ENCODE results near the gene PLAAT2. TPM values are rescaled to one million over a fixed set of nuclear protein-coding genes. Genes with fewer than 3 reads are reported as not detected.
"Not testable (repeated sequence)": the region's sequence is repeated elsewhere in the genome, so short reads cannot be mapped to it uniquely, and the experiment has no call there.

PLAAT2 gene
- total and polyA plus RNA-seq, 4 donors = 0.32 to 0.44 TPM; not detected in 2

DNA sequence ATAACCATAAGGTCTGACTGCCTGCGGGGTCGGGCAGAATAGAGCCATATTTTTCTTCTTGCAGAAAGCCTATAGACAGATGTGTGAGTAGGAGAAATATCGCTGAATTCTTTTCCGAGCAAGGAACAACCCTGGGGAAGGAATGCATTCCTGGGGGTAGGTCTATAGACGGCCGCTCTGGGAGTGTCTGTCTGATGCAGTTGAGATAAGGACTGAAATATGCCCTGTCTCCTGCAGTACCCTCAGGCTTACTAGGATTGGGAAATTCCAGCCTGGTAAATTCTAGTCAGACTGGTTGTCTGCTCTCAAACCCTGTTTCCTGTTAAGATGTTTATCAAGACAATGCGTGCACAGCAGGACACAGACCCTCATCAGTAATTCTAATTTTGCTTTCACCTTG is 18.0 kb upstream of the PLAAT2 start:
- H3K36me3 ChIP-seq (ENCODE audit: control insufficient read depth in 4 of 4, insufficient read depth in 3 of 4, low read depth in 1 of 4, low read length in 3 of 4) = peaks cover 7 to 19% (median 17%) of the 10 kb centered on the region in 4 donors
- H3K4me3 ChIP-seq (ENCODE audit: low read depth in 1 of 3, low read length in 3 of 3); H3K27ac ChIP-seq (ENCODE audit: low read depth in 1 of 2, low read length in 2 of 2); H3K9me3 ChIP-seq (ENCODE audit: control insufficient read depth in 4 of 4, low read length in 3 of 4); H3K9ac ChIP-seq (ENCODE audit: low read depth in 1 of 2, low read length in 2 of 2); H3K27me3 ChIP-seq (ENCODE audit: control insufficient read depth in 4 of 4, insufficient read depth in 4 of 4, low read length in 3 of 4); H3K4me1 ChIP-seq (ENCODE audit: control insufficient read depth in 4 of 4, insufficient read depth in 4 of 4, low read length in 3 of 4); DNase-seq (ENCODE audit: low spot score): not testable (repeated sequence)
- 92% methylated on average over 7 of the region's 7 CpGs for WGBS

- H3K36me3 ChIP-seq (ENCODE audit: control insufficient read depth in 4 of 4, insufficient read depth in 3 of 4, low read depth in 1 of 4, low read length in 3 of 4) = peaks cover 5 to 18% (median 13%) of the 10 kb centered on the region in 4 donors
- H3K27me3 ChIP-seq (ENCODE audit: control insufficient read depth in 4 of 4, insufficient read depth in 4 of 4, low read length in 3 of 4); H3K27ac ChIP-seq (ENCODE audit: low read depth in 1 of 2, low read length in 2 of 2); H3K9me3 ChIP-seq (ENCODE audit: control insufficient read depth in 4 of 4, low read length in 3 of 4); H3K4me3 ChIP-seq (ENCODE audit: low read depth in 1 of 3, low read length in 3 of 3); DNase-seq (ENCODE audit: low spot score); H3K9ac ChIP-seq (ENCODE audit: low read depth in 1 of 2, low read length in 2 of 2): not testable (repeated sequence)
- 76% methylated on average over 2 of the region's 3 CpGs for WGBS
- peaks cover 7 to 26% (median 15%) of the 10 kb centered on the region in 4 donors for H3K4me1 ChIP-seq (ENCODE audit: control insufficient read depth in 4 of 4, insufficient read depth in 4 of 4, low read length in 3 of 4)
Observed at GRCh38 chr11:63578882-63579281, 15.7 kb upstream of the PLAAT2 start.

GRCh38 chr11:63574856-63575602 is 11.8 kb upstream of the PLAAT2 start:
- Histone ChIP-seq H3K9me3 (ENCODE audit: control insufficient read depth in 4 of 4, low read length in 3 of 4) (no peaks in the 10 kb centered on the region), H3K4me3 (ENCODE audit: low read depth in 1 of 3, low read length in 3 of 3) (peak overlapping the region in 1 of 3 donors; percentile 47), H3K9ac (ENCODE audit: low read depth in 1 of 2, low read length in 2 of 2) (peak overlapping the region in 1 of 2 donors; percentile 60), H3K27me3 (ENCODE audit: control insufficient read depth in 4 of 4, insufficient read depth in 4 of 4, low read length in 3 of 4) (no peaks in the 10 kb centered on the region), H3K27ac (ENCODE audit: low read depth in 1 of 2, low read length in 2 of 2) (peak overlapping the region; percentile 53 to 75), H3K4me1 (ENCODE audit: control insufficient read depth in 4 of 4, insufficient read depth in 4 of 4, low read length in 3 of 4) (peaks cover 7 to 26% (median 16%) of the 10 kb centered on the region in 4 donors), H3K36me3 (ENCODE audit: control insufficient read depth in 4 of 4, insufficient read depth in 3 of 4, low read depth in 1 of 4, low read length in 3 of 4) (peaks cover 2 to 8% (median 2%) of the 10 kb centered on the region in 4 donors)
- 28% methylated on average over 10 of the region's 10 CpGs for WGBS
- TF ChIP-seq ZBTB33 (IDR thresholded peaks at IDR 0.05) = peak; percentile 62
- no peak for TF ChIP-seq TAF1 (conservative IDR thresholded peaks at IDR 0.05)
- no peak for TF ChIP-seq GABPA (IDR thresholded peaks at IDR 0.05 in 1 of 2, conservative IDR thresholded peaks at IDR 0.05 in 1 of 2)
- peak; percentile 63 for TF ChIP-seq FOXA2 (IDR thresholded peaks at IDR 0.05)
- TF ChIP-seq CTCF (IDR thresholded peaks at IDR 0.05; ENCODE audit: low read depth, low read length, missing input control) = no peak
- peak; percentile 77 for TF ChIP-seq NR2F2 (IDR thresholded peaks at IDR 0.05)
- peak in 1 of 2 donors; percentile 75 for TF ChIP-seq EGR1 (IDR thresholded peaks at IDR 0.05; ENCODE audit: low read depth in 2 of 2)
- peak; percentile 82 for TF ChIP-seq YY1 (IDR thresholded peaks at IDR 0.05)
- TF ChIP-seq FOXA1 (IDR thresholded peaks at IDR 0.05) = peak; percentile 79
- peak; percentile 7 to 54 for TF ChIP-seq RAD21 (IDR thresholded peaks at IDR 0.05)
- peak; percentile 50 to 81 for TF ChIP-seq JUND (IDR thresholded peaks at IDR 0.05)
- TF ChIP-seq HNF4G (IDR thresholded peaks at IDR 0.05) = peak; percentile 42
- TF ChIP-seq SP1 (IDR thresholded peaks at IDR 0.05) = peak; percentile 88
- TF ChIP-seq REST (IDR thresholded peaks at IDR 0.05) = peak; percentile 49
- TF ChIP-seq MAX (IDR thresholded peaks at IDR 0.05) = peak; percentile 88
- TF ChIP-seq RXRA (IDR thresholded peaks at IDR 0.05) = peak; percentile 95 to 97
- TF ChIP-seq, protein P1, sequence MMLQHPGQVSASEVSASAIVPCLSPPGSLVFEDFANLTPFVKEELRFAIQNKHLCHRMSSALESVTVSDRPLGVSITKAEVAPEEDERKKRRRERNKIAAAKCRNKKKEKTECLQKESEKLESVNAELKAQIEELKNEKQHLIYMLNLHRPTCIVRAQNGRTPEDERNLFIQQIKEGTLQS (IDR thresholded peaks at IDR 0.05) = peak; percentile 98
- peak; percentile 82 to 91 for TF ChIP-seq HNF4A (conservative IDR thresholded peaks at IDR 0.05)
- no peak for DNase-seq (ENCODE audit: low spot score)
